NCI-H2227 treated with DMSO at 0.1 percent for 48 hours (cell line): ENCODE data around the gene MYO18B.

ENCODE experiments used
- DNase-seq: peaks from one replicate; lab custom pipeline; 2025; lab: John Stamatoyannopoulos, UW

MYO18B gene

DNA sequence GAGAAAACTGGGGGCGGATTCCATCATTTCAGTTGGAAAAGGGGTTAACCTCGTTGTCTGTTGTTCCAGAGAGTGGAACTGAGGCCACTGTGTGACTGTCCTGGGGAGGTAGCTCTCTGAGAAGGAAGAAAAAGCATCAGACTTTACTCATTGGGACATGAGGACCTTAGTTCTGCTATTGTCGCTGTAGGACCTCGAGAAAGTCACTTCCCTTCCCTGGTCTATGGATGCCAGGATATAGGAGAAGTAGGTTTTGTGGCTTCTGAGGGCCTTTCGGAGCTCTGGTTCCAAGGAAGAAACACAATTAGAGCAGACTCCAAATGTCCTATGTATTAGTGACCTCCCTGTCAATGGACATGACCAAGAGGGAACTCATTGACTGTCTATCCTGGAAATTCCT, 6.2 kb downstream of the MYO18B start:
- DNase-seq: no peak

DNA sequence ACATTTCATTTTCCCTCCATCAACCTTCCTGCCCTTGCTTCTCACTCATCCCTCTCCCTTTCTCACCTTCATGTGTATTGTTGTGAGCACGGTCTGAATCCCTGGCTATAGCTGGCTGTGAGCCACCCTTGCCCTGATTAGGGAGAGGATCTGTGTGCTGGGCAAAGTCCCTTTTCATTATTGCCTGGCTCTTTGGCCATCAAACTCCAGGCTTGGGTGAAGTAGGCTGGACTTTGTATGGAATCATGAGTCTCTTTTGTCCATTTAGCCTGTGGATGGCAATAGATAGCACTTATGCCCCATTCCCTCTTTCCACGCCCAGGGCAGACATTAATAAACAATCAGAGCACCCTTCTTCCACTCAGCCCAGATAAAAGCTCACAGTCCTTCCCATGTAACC, 6.7 kb downstream of the MYO18B start:
- no peak for DNase-seq

DNA sequence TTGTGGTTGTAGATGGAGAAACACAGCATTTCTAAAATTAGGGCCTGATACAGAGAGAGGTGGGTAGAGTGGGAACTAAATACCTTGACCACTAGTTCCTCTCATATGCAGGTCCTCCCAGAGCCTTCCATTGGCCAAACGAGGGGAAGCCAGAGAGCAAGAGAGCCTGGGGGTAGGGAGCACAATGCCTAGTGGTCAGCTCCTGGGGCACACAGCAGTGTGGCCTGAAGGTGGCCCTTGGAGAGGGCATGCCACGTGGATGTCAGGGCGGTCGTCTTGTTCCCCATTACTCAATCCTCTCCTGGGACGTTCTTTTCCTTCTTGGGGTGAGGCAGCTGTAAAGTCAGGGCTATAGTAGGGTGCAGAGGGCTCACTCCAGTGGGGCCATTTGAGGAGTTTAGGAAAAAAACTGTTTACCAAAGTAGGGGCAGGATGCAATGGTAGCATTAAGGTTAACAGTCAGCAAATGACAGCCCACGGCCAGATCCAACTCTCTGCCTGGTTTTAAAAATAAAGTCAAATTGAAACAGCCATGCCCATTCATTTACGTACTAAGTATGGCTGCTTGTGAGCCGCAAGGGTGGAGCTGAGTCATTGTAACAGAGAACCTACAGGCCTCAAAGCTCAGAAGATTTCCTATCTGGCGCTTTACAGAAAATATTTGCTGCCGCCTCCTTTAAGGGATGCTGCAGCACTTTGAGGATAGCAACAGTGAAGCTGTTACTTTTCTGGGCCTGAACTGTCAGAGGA, 7.6 kb downstream of the MYO18B start:
- no peak for DNase-seq

- DNase-seq: no peak
These were observed 8.7 kb downstream of the MYO18B start for GRCh38 chr22:25750569-25751173.

DNA sequence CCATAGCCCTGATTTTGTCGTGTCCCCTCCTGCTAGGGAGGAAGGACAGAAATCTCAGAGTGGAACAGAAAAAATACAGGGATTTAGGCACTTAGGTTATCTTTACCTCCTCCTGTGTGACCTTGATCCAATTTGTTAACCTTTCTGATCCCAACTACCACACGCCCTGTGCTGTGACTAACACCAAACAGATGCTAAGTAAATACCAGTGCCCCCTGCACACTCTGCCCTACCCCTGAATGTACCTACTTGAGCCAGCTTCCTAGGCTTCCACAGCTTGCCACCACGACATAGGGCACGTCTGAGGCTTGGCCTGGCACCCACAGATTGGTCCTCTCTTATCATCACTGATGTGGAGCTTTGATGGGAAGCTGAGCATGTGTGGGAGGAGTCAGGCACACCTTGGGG, 9.2 kb downstream of the MYO18B start:
- no peak for DNase-seq

DNA sequence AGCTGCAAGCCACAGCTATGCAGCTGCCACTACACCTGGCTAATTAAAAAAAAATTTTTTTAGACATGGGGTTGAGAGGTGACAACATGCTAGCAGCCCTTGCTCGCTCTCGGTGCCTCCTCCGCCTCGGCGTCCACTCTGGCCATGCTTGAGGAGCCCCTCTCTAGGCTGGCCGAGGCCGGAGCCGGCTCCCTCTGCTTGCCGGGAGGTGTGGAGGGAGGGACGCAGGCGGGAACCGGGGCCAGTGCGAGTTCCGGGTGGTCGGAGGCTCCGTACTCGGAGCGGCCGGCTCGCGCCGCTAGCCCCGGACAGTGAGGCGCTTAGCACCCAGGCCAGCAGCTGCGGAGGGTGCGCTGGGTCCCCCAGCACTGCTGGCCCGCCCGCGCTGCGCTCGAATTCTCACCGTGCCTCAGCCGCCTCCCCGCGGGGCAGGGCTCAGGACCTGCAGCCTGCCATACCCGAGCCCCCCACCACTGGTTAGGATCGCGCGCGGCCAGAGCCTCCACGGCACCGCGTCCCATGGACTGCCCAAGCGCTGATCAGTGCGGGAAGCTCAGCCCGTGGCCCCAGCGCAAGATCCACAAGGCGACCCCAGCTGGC, 10.7 kb downstream of the MYO18B start:
- no peak for DNase-seq

- no peak for DNase-seq
These were observed 11.3 kb downstream of the MYO18B start for GRCh38 chr22:25753252-25753651.

GRCh38 chr22:25754527-25755202, 12.7 kb downstream of the MYO18B start:
- no peak for DNase-seq

DNA sequence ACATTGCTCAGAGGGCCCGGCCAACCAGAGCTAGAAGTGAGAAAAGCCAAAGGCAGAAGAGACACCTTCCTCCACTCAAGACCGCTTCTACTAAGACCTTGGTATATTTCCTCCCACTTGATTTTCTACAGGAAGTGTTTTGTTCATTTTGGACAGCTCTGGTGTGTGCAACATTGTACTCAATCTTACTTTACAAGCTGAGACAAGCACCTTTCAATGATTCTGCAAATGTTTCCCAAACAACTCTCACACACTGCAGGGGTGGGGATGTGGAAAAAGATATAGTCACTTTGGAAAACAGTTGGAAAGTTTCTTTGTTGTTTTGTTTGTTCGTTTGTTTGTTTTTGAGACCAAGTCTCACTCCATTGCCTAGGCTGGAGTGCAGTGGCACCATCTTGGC, 15.7 kb downstream of the MYO18B start:
- no peak for DNase-seq

- no peak for DNase-seq
These were observed 16.3 kb downstream of the MYO18B start for GRCh38 chr22:25758316-25758715.

DNA sequence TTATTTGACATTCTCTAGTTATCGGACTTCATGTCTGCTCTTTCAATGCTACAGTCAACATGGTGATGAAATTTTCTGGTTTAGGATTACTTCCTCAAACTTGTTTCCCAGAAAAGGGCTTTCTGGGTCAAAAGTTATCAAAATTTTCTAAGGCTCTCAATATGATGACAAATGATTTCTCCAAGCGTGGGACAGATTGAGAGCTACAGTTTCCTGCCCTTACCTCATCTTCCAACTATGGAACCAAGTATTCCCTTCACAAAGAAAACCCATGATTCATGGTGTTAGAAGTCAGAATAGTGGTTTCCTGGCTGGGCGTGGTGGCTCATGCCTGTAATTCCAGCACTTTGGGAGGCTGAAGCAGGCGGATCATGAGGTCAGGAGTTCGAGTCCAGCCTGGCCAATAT, 17.8 kb downstream of the MYO18B start:
- no peak for DNase-seq

DNA sequence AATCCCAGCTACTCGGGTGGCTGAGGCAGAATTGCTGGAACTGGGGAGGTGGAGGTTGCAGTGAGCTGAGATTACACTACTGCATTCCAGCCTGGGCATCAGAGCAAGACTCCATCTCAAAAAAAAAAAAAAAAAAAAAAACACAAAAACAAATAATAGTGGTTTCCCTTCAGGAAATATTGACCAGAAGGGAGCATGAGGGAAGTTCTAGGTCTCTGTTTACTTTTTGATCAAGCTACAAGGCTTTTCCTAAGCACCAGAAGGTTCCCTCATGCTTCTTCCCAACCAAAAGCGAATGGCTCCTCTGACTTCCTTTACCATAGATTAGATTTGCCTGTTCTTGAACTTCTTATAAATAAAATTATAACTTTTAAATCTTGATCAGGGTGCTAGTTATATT, 18.3 kb downstream of the MYO18B start:
- no peak for DNase-seq

DNA sequence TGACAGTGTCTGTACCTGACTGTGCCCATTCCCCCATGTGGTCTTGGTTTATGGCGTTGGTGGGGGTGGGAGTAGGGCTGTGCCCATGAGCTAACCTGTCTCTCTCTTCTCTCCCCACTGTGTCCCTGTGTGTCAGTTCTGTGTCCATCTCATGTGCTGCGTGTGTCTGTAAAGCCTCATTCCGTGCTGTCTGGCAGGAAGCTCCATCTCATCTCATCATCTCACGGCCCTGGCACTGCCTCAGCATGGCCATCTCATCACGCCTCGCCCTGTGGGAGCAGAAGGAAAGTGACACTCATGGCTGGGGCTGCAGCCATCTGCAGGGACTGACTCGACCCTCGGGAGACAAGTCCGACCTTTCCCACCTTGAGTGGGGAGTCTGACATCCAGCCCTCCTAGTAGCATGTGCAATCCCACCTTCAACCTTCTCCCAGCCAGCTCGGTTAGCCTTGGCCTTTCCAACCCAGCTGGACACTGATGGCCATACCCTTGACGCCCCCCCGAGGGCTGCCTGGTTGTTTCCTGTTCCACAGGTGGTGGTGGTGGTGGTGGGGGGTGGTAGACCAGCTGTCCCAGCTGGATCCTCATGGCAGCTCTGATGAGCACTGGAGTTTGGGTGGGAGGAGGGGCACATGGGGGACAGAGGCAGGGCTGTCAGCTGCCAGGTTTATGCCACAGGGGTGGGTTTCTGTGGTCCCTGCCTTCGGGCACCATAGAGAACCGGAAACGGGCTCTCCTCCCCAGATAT, 19.0 kb downstream of the MYO18B start:
- DNase-seq: no peak

DNA sequence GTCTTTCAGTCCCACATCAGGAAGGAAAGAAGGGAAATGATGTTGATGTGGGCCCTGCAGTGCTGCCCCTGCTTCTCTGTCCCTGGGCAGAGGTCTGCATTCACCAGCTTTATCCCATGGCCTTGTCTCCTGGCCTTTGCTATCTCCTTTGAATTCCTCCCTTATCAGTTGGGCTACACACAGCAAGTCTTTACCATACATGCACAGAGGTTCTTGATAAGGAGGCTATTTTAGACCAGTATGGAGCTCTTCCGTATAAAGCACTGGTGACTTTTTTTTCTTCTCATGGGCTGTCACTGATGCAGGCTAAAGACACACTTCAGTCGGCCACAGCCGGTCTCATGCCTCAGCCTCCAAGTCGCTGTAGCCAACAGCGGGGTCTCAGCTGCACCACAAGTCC, 20.2 kb downstream of the MYO18B start:
- DNase-seq: no peak

DNA sequence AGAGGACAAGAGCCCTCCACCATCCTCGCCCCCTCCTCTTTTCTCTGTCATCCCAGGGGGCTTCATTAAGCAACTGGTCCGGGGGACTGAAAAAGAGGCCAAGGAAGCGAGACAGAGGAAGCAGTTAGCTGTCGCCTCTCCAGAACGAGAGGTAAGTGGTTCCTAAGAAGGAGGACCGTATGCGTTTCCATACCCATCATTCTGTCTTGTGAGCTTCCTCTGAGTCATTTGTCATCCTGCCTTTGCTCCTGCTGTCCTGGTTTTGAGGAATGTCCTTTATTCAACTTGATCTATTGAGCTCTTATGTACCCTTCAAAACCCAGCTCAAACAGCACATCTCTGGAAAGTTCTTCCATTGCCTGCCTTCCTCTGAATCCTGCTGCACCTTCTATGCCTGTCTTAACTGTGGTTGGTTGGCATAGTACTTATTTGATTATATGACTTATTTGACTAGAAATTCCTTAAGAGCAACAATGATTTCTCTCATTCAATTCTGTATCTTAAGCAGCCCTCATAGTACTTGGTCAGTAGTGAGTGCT, 21.3 kb downstream of the MYO18B start:
- DNase-seq: no peak

- DNase-seq: no peak
These were observed 22.5 kb downstream of the MYO18B start for GRCh38 chr22:25764270-25765015.

DNA sequence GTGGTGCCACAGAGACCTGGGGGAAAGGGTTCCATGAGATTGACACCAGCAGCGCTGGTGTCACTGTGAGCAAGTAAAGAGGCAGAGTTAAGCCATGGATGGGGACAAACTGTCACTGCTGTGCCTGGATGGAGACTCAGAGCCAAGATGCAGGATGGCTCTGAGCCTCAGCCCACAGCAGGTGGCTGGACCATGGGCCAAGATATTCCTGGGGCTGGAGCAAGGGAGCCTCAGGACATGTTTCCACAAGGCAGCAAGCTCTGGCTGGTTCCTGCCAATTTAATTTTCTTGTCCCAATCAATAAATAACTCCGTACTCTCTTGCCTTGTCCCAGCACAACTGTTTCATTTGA, 23.0 kb downstream of the MYO18B start:
- no peak for DNase-seq

GRCh38 chr22:25765801-25766200, 23.8 kb downstream of the MYO18B start:
- no peak for DNase-seq

GRCh38 chr22:25766418-25766817, 24.4 kb downstream of the MYO18B start:
- no peak for DNase-seq

GRCh38 chr22:25770333-25770732, 28.3 kb downstream of the MYO18B start:
- DNase-seq: no peak

DNA sequence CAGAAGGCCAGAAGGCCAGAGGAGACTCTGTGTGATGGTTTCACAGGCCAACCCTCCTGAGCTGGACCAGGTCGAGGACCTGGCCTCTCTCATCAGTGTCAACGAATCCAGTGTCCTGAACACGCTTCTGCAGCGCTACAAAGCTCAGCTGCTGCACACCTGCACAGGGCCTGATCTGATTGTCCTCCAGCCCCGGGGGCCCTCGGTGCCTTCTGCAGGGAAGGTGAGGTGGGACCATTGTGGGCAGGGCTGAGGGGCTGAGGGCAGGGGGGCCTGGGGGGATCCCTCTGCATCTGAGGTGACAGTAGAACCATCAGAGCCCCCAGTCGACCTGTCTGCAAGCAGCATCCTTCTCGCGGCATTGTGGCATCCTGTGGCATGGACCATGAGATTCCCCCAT, 30.3 kb downstream of the MYO18B start:
- DNase-seq: no peak
